Stimulated activated CD8-positive, alpha-beta memory T cell treated with anti-CD3 and anti-CD28 coated beads, Interleukin-4, amount 100 ng/mL, for 4 hours (primary cell): ENCODE data around the gene STX12.
"Not testable (repeated sequence)": the region's sequence is repeated elsewhere in the genome, so short reads cannot be mapped to it uniquely, and the experiment has no call there.

Source experiments
- DNase-seq, 2 donors: peaks; one replicate each; pipeline ENCODE4 v3.0.0-alpha.2; 2020; ENCODE audit warnings: low read depth in 2 of 2, low spot score in 1 of 2

The STX12 gene

GRCh38 chr1:27865821-27866220 lies 92.8 kb downstream of the STX12 start:
- no peak for DNase-seq

GRCh38 chr1:27868556-27868931 lies 95.5 kb downstream of the STX12 start:
- no peak for DNase-seq

GRCh38 chr1:27868932-27869718 lies 96.1 kb downstream of the STX12 start:
- peak in 1 of 2 donors; percentile 51 for DNase-seq

- DNase-seq, result no peak
These were observed 96.7 kb downstream of the STX12 start for GRCh38 chr1:27869719-27870085.

GRCh38 chr1:27871076-27871475 lies 98.1 kb downstream of the STX12 start:
- not testable (repeated sequence) for DNase-seq

- DNase-seq, result peak; percentile 56 to 58
These were observed 99.2 kb downstream of the STX12 start, which contains the start of gene THEMIS2 for GRCh38 chr1:27872059-27872801. Gene THEMIS2, plus strand, starts transcription at chr1:27872544. Its CDS starts 28 bp downstream, at chr1:27872572.

GRCh38 chr1:27872802-27873551 lies 100.0 kb downstream of the STX12 start:
- DNase-seq, result no peak

- no peak for DNase-seq
These were observed 100.8 kb downstream of the STX12 start for GRCh38 chr1:27873671-27874384.
